Fibroblast of lung (primary cell): ENCODE data around the gene RNF25. TPM values are rescaled to one million over a fixed set of nuclear protein-coding genes. Genes with fewer than 3 reads are reported as not detected.
"Not testable (repeated sequence)": the region's sequence is repeated elsewhere in the genome, so short reads cannot be mapped to it uniquely, and the experiment has no call there.

Experiments used
- DNase-seq, 2 donors: peaks; one replicate each; pipeline versions ENCODE4 v3.0.0 to v3.0.0-alpha.2; 2010; ENCODE audit warnings: low read depth in 2 of 2
- H2AFZ ChIP-seq: 2 replicates; pipeline ENCODE4 v1.5.1; 2012; ENCODE audit warnings: low read length, control low read depth, inconsistent platforms
- H3K27ac ChIP-seq: 2 replicates; pipeline ENCODE4 v1.5.1; 2011; ENCODE audit warnings: low read length, control low read depth; ENCODE audit not compliant: insufficient read depth
- H3K27me3 ChIP-seq: 2 replicates; pipeline ENCODE4 v1.5.1; 2011; ENCODE audit warnings: mild to moderate bottlenecking, low read length; ENCODE audit not compliant: control insufficient read depth, insufficient read depth
- H3K36me3 ChIP-seq: 2 replicates; pipeline ENCODE4 v1.5.1; 2011; ENCODE audit warnings: low read length; ENCODE audit not compliant: control insufficient read depth, insufficient read depth
- H3K4me1 ChIP-seq: 2 replicates; pipeline ENCODE4 v1.5.1; 2011; ENCODE audit warnings: low read length; ENCODE audit not compliant: control insufficient read depth, insufficient read depth; ENCODE audit errors: extremely low read depth
- H3K4me2 ChIP-seq: 2 replicates; pipeline ENCODE4 v1.5.1; 2011; ENCODE audit warnings: low read length, control low read depth; ENCODE audit not compliant: insufficient read depth; ENCODE audit errors: extremely low read depth
- H3K4me3 ChIP-seq, 4 experiments: fragments of 200-600 bp in 1 of 4; sonication (generic) in 1 of 4; replicated peaks in 1 of 4; 2 replicates each; pipeline ENCODE4 v1.5.1; 2011 to 2016; ENCODE audit warnings: low read length in 4 of 4, low read depth in 3 of 4, mild to moderate bottlenecking in 3 of 4, control low read depth in 2 of 4, inconsistent platforms in 1 of 4, mixed read lengths in 1 of 4; ENCODE audit not compliant: insufficient read depth in 1 of 4; ENCODE audit errors: control extremely low read depth in 1 of 4
- H3K79me2 ChIP-seq: 2 replicates; pipeline ENCODE4 v1.5.1; 2012; ENCODE audit warnings: mild to moderate bottlenecking, low read length, inconsistent platforms; ENCODE audit not compliant: control insufficient read depth, insufficient read depth
- H3K9ac ChIP-seq: 2 replicates; pipeline ENCODE4 v1.5.1; 2011; ENCODE audit warnings: mild to moderate bottlenecking, low read length, control low read depth; ENCODE audit not compliant: insufficient read depth
- H3K9me3 ChIP-seq: 2 replicates; pipeline ENCODE4 v1.5.1; 2012; ENCODE audit warnings: low read depth, low read length; ENCODE audit not compliant: control insufficient read depth, insufficient read depth
- H4K20me1 ChIP-seq: 2 replicates; pipeline ENCODE4 v1.5.1; 2011; ENCODE audit warnings: low read length; ENCODE audit not compliant: control insufficient read depth, insufficient read depth; ENCODE audit errors: extremely low read depth
- EZH2 ChIP-seq: IDR thresholded peaks from 2 replicates; pipeline ENCODE4 v1.5.1; 2012; ENCODE audit warnings: low read length, control low read depth, mild to moderate bottlenecking; ENCODE audit errors: missing control alignments
- polyA plus RNA-seq, 2 donors: library from polyadenylated mRNA; depleted of rRNA in 1 of 2; stranded (reverse) in 1 of 2; unstranded in 1 of 2; fragments of >200 nt; gene quantifications; 2 replicates each; pipeline ENCODE4 v1.2.1, GENCODE V29; 2011 to 2012; ENCODE audit warnings: missing spikeins in 1 of 2
- total RNA-seq: library from RNA; depleted of rRNA; stranded (reverse); fragments of >200 nt; gene quantifications from 2 replicates; pipeline ENCODE4 v1.2.1, GENCODE V29; 2014
- TF ChIP-seq, protein P1 (sequence below), 2 donors: IDR thresholded peaks in 1 of 2; conservative IDR thresholded peaks in 1 of 2; 1 replicate in 1 of 2; 2 replicates in 1 of 2; pipeline ENCODE4 v1.5.1; 2011 to 2012; ENCODE audit warnings: low read length in 2 of 2, control low read depth in 1 of 2, inconsistent platforms in 1 of 2, low read depth in 1 of 2, mild to moderate bottlenecking in 1 of 2

The RNF25 gene
- total and polyA plus RNA-seq, 2 donors (not counting 1 experiment from before 2014, with no cell fraction given): 39.1 to 42.1 TPM

- H3K27ac ChIP-seq: not testable (repeated sequence)
Measured at GRCh38 chr2:218687400-218688060, 15.7 kb upstream of the RNF25 start.

DNA sequence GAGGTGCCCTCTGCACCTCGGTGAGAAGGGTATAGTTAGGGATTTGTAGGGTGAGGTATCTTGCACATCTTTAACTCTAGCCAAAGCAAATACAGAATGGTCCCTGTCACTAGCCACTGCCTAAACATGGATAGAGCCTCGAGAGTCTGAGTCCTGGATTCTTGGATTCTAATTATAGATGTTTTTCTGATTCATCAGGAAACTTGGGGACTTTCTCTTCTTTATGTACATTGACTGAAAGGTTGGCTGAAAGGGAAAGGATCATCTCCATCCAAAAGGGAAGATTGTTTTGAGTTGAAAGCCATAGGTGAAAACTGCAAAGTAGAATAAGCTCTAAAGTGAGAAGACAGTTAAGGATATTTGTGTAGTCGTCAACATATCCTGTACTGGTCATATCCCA is 8.3 kb upstream of the RNF25 start:
- Histone ChIP-seq H3K4me2 (no peak overlapping the region), H3K9me3 (no peaks in the 10 kb centered on the region), H3K4me3 (no peak overlapping the region), H3K36me3 (peaks cover 7% of the 10 kb centered on the region), H3K9ac (no peak overlapping the region), H3K27me3 (no peaks in the 10 kb centered on the region), H3K79me2 (no peaks in the 10 kb centered on the region), H2AFZ (no peak overlapping the region), H3K27ac (no peak overlapping the region), H3K4me1 (no peaks in the 10 kb centered on the region), H4K20me1 (no peaks in the 10 kb centered on the region)
- no peak for DNase-seq
- TF ChIP-seq, protein P1, sequence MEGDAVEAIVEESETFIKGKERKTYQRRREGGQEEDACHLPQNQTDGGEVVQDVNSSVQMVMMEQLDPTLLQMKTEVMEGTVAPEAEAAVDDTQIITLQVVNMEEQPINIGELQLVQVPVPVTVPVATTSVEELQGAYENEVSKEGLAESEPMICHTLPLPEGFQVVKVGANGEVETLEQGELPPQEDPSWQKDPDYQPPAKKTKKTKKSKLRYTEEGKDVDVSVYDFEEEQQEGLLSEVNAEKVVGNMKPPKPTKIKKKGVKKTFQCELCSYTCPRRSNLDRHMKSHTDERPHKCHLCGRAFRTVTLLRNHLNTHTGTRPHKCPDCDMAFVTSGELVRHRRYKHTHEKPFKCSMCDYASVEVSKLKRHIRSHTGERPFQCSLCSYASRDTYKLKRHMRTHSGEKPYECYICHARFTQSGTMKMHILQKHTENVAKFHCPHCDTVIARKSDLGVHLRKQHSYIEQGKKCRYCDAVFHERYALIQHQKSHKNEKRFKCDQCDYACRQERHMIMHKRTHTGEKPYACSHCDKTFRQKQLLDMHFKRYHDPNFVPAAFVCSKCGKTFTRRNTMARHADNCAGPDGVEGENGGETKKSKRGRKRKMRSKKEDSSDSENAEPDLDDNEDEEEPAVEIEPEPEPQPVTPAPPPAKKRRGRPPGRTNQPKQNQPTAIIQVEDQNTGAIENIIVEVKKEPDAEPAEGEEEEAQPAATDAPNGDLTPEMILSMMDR (conservative IDR thresholded peaks at IDR 0.05 in 1 of 2, IDR thresholded peaks at IDR 0.05 in 1 of 2; ENCODE audit: low read depth in 1 of 2, low read length in 2 of 2): no peak
- no peak for TF ChIP-seq EZH2

More at GRCh38 chr2:218687400-218688060, 15.7 kb upstream of the RNF25 start:
- H3K36me3 ChIP-seq, H3K4me3 ChIP-seq, H3K4me2 ChIP-seq, H2AFZ ChIP-seq, H3K27me3 ChIP-seq, H3K9me3 ChIP-seq, H3K79me2 ChIP-seq, H3K4me1 ChIP-seq, H4K20me1 ChIP-seq, H3K9ac ChIP-seq: not testable (repeated sequence)
- DNase-seq: peak; percentile 76 to 84
- TF ChIP-seq, protein P1 (conservative IDR thresholded peaks at IDR 0.05 in 1 of 2, IDR thresholded peaks at IDR 0.05 in 1 of 2; ENCODE audit: low read depth in 1 of 2, low read length in 2 of 2): peak; percentile 91 to 96

DNA sequence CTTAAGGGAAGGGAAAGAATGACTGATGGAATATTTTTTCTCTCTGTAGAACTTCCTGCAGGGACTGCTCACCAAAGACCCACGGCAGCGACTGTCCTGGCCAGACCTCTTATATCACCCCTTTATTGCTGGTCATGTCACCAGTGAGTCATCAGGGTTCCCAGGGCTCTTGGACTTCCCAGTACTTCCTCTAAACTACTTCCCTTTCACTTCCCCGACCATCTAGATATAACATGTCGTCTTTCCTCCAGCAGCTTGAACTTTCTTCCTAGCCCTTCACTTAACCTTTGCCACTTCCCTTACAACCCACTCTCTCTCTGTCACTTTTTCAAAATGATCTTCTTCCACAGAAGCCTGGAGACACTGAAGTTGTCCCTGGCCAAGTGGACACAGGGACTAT is 7.3 kb upstream of the RNF25 start:
- Histone ChIP-seq H3K4me1 (no peaks in the 10 kb centered on the region), H3K4me3 (no peak overlapping the region), H2AFZ (no peak overlapping the region), H3K27ac (no peak overlapping the region), H3K4me2 (no peak overlapping the region), H3K79me2 (no peaks in the 10 kb centered on the region), H3K9me3 (no peaks in the 10 kb centered on the region), H4K20me1 (no peaks in the 10 kb centered on the region), H3K9ac (no peak overlapping the region), H3K36me3 (peaks cover 7% of the 10 kb centered on the region), H3K27me3 (no peaks in the 10 kb centered on the region)
- no peak for DNase-seq
- TF ChIP-seq, protein P1 (conservative IDR thresholded peaks at IDR 0.05 in 1 of 2, IDR thresholded peaks at IDR 0.05 in 1 of 2; ENCODE audit: low read depth in 1 of 2, low read length in 2 of 2): no peak
- TF ChIP-seq EZH2: no peak
